ENCODE measurements around the gene ATP6V0D1. TPM values are rescaled to one million over a fixed set of nuclear protein-coding genes. Genes with fewer than 3 reads are reported as not detected.

ATP6V0D1 gene
- total RNA-seq, 2 experiments from 2014 or later = 52.1 to 60.3 TPM

GRCh38 chr16:67426950-67427349 is 54.0 kb downstream of the ATP6V0D1 start:
- H3K36me3 Mint-ChIP-seq (ENCODE audit: low read depth) = no peaks in the 10 kb centered on the region
- H3K4me3 Mint-ChIP-seq = no peak overlapping the region
- no peak overlapping the region for H3K27ac Mint-ChIP-seq
- DNase-seq = no peak
- H3K4me1 Mint-ChIP-seq = peaks cover 8% of the 10 kb centered on the region
- CTCF ChIA-PET = interaction anchor here (0.5 to 4.2 kb wide), 14 partner anchors 9 to 166 kb away, joined by 3 to 29 read pairs (median 4); partner anchors contain the start of genes AGRP, ATP6V0D1, KCTD19 and LRRC36
- no peaks in the 10 kb centered on the region for H3K9me3 Mint-ChIP-seq
- H3K27me3 Mint-ChIP-seq = peaks cover 48% of the 10 kb centered on the region
- POLR2A ChIA-PET = interaction anchor here (0.6 kb wide), 1 partner anchor 19 kb away, joined by 3 read pairs; no protein-coding TSS in a partner anchor

- Mint-ChIP-seq H3K36me3 (ENCODE audit: low read depth) (no peaks in the 10 kb centered on the region), H3K4me1 (peaks cover 5% of the 10 kb centered on the region), H3K27ac (no peak overlapping the region), H3K27me3 (peaks cover 45% of the 10 kb centered on the region), H3K4me3 (no peak overlapping the region), H3K9me3 (no peaks in the 10 kb centered on the region)
- CTCF ChIA-PET = interaction anchor here (0.9 to 4.2 kb wide), 7 partner anchors 16 to 165 kb away, joined by 3 to 29 read pairs (median 3); partner anchors contain the start of genes ATP6V0D1 and TPPP3
- POLR2A ChIA-PET = interaction anchor here (0.6 kb wide), 1 partner anchor 10 kb away, joined by 3 read pairs; the partner anchor contains the start of gene ZDHHC1
- DNase-seq = no peak
These were observed 54.9 kb downstream of the ATP6V0D1 start for GRCh38 chr16:67426022-67426421.

DNA sequence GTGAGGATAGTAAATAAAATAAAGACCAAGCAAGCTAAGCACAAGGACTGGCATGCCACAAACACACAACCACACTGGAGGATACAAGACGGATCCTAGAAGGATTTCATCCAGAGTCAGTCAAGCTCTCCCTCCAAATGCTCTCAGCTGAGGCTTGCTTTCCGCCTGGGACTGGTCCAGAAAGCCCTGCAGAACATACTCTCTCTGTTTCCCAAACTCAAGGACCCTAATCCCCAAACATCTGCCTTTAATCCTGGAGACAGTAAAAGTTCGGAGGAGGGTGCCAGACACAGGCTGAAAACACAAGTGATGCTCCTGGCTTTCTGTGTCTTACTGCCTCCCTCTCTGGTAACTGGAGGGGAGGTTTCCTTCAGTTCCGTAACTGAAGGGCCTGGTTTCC is 55.4 kb downstream of the ATP6V0D1 start:
- H3K9me3 Mint-ChIP-seq = no peaks in the 10 kb centered on the region
- H3K36me3 Mint-ChIP-seq (ENCODE audit: low read depth) = no peaks in the 10 kb centered on the region
- CTCF ChIA-PET = interaction anchor here (0.9 to 4.2 kb wide), 6 partner anchors 13 to 55 kb away, joined by 3 to 29 read pairs (median 3); partner anchors contain the start of genes ATP6V0D1 and TPPP3
- DNase-seq = no peak
- peaks cover 45% of the 10 kb centered on the region for H3K27me3 Mint-ChIP-seq
- no peak overlapping the region for H3K4me3 Mint-ChIP-seq
- POLR2A ChIA-PET = no interaction called here
- no peak overlapping the region for H3K27ac Mint-ChIP-seq
- peaks cover 5% of the 10 kb centered on the region for H3K4me1 Mint-ChIP-seq

DNA sequence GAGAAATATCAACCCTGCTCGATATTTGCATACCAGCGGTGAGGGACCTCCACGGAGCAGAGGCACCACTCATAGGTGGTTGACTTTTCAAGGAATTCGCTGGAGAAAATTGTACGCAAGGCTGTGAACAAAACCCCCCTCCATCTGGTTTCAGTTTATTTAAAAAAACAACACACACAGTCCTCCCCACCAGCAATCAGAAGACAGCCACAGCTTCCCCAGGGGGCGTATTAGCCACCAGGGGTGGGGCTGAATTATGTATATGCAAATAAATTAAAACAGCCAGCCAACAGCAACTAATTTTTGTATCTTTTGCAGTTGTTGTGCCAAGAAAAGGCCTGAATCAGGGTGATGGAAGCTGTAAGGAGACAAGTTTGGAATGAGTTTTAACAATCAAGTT is 55.9 kb downstream of the ATP6V0D1 start:
- H3K4me3 Mint-ChIP-seq = no peak overlapping the region
- peaks cover 40% of the 10 kb centered on the region for H3K27me3 Mint-ChIP-seq
- H3K27ac Mint-ChIP-seq = no peak overlapping the region
- no peaks in the 10 kb centered on the region for H3K9me3 Mint-ChIP-seq
- DNase-seq = no peak
- H3K36me3 Mint-ChIP-seq (ENCODE audit: low read depth) = no peaks in the 10 kb centered on the region
- ChIA-PET CTCF (interaction anchor here (0.9 to 1.4 kb wide), 4 partner anchors 12 to 31 kb away, joined by 3 to 4 read pairs (median 3); partner anchors contain the start of gene TPPP3), POLR2A (no interaction called here)
- peaks cover 1% of the 10 kb centered on the region for H3K4me1 Mint-ChIP-seq

GRCh38 chr16:67424261-67424615 is 56.7 kb downstream of the ATP6V0D1 start:
- POLR2A ChIA-PET = no interaction called here
- no peaks in the 10 kb centered on the region for H3K9me3 Mint-ChIP-seq
- peaks cover 39% of the 10 kb centered on the region for H3K27me3 Mint-ChIP-seq
- no peak overlapping the region for H3K27ac Mint-ChIP-seq
- H3K36me3 Mint-ChIP-seq (ENCODE audit: low read depth) = no peaks in the 10 kb centered on the region
- no peak for DNase-seq
- CTCF ChIA-PET = interaction anchor here (1.0 kb wide), 1 partner anchor 11 kb away, joined by 3 read pairs; no protein-coding TSS in a partner anchor
- H3K4me1 Mint-ChIP-seq = no peaks in the 10 kb centered on the region
- no peak overlapping the region for H3K4me3 Mint-ChIP-seq

DNA sequence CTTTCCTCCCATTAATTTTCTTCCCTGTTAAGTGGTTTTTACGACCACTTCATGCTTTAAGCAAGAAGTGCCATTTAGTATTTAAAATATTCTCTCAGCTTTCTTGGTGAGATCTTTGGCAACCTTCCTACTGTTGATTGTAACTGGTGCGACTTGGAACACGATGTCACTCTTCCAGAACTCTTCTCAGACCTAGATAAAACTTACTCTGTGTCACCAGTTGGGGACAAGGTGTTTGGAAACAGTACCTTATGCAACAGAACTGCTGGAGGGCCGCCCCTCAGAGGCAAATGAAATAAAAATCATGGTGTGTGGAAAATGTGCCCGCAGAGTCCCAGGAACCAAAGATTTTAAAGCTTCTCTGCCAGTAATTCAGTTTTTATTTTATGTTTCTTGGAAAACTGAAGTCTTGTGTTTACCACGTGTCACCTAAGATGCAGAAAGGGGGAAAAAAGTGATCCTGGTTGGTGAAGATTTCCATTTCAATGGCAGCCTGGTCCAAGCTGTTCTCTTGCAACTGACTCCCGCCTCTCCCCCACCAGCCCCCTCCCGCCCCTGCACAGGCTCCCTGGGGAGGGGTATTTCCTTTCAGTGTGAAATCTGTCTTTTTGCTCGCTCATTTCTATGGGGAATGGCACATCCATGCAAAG is 57.2 kb downstream of the ATP6V0D1 start:
- no peaks in the 10 kb centered on the region for H3K4me1 Mint-ChIP-seq
- ChIA-PET CTCF (no interaction called here), POLR2A (no interaction called here)
- no peaks in the 10 kb centered on the region for H3K36me3 Mint-ChIP-seq (ENCODE audit: low read depth)
- H3K27me3 Mint-ChIP-seq = peaks cover 35% of the 10 kb centered on the region
- H3K9me3 Mint-ChIP-seq = no peaks in the 10 kb centered on the region
- no peak for DNase-seq
- no peak overlapping the region for H3K4me3 Mint-ChIP-seq
- no peak overlapping the region for H3K27ac Mint-ChIP-seq

DNA sequence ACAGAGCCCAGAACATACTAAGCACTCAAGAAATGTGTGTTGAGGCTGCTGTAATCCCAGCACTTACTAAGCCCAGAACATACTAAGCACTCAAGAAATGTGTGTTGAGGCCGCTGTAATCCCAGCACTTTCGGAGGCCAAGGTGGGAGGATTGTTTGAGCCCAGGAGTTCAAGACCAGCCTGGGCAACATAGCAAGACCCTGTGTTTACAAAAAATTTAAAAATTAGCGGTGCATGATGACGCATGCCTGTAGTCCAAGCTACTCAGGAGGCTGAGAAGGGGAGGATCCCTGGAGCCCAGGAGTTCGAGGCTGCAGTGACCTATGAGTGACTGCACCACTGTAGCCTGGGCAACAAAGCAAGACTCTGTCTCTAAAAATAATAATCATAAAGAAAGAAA is 57.9 kb downstream of the ATP6V0D1 start:
- Mint-ChIP-seq H3K9me3 (no peaks in the 10 kb centered on the region), H3K4me3 (no peak overlapping the region), H3K27me3 (peaks cover 34% of the 10 kb centered on the region), H3K4me1 (no peaks in the 10 kb centered on the region), H3K27ac (no peak overlapping the region), H3K36me3 (ENCODE audit: low read depth) (no peaks in the 10 kb centered on the region)
- ChIA-PET POLR2A (no interaction called here), CTCF (interaction anchor here (1.6 kb wide), 1 partner anchor 24 kb away, joined by 4 read pairs; no protein-coding TSS in a partner anchor)
- no peak for DNase-seq

DNA sequence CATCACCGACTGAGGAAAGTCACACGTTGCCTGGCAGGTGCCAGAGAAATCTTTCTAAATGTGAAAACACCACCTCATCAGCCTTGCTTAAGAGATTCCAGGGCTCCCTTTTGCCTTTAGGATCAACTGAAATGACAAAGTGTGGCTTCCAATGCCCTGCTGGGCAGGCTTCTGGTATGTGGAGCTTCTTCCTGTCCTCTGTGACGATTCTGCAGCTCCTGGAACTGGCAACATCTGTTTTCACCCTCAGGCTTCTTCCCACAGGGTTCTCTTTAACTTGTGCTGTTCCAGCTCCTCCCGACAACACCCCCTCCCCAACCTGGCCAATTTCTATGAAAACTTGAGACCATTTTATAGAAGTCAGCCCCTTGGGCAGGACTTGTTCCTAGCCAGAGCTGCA is 59.9 kb downstream of the ATP6V0D1 start:
- Mint-ChIP-seq H3K36me3 (ENCODE audit: low read depth) (no peaks in the 10 kb centered on the region), H3K4me1 (peaks cover 4% of the 10 kb centered on the region), H3K9me3 (no peaks in the 10 kb centered on the region), H3K4me3 (no peak overlapping the region), H3K27ac (no peak overlapping the region), H3K27me3 (peaks cover 39% of the 10 kb centered on the region)
- CTCF ChIA-PET = interaction anchor here (0.6 to 1.4 kb wide), 9 partner anchors 8 to 526 kb away, joined by 3 to 5 read pairs (median 4); no protein-coding TSS in a partner anchor
- DNase-seq = no peak
- POLR2A ChIA-PET = no interaction called here

GRCh38 chr16:67419931-67420330 is 61.0 kb downstream of the ATP6V0D1 start:
- Mint-ChIP-seq H3K4me3 (no peak overlapping the region), H3K27ac (no peak overlapping the region), H3K36me3 (ENCODE audit: low read depth) (no peaks in the 10 kb centered on the region), H3K4me1 (peaks cover 8% of the 10 kb centered on the region), H3K27me3 (peaks cover 38% of the 10 kb centered on the region), H3K9me3 (no peaks in the 10 kb centered on the region)
- ChIA-PET POLR2A (no interaction called here), CTCF (interaction anchor here (0.6 to 1.4 kb wide), 3 partner anchors 9 to 17 kb away, joined by 3 to 5 read pairs (median 4); no protein-coding TSS in a partner anchor)
- no peak for DNase-seq

DNA sequence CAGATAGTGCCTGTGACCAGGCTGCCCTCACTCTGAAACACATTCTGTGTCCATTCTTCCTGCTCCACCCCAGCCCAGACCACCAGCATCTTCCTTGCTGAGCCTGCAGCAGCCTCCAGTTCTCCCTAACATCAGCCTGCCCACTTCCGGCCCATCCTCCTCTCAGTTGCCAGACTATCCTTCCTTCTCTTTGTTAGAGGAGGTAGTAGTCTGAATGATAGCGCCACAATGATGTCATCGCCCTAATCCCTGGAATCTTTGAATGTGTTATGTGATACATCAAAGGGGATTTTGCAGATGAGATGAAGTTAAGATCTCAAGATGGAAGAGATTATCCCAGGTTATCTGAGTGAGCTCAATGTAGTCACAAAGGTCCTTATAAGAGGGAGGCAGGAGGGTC is 61.5 kb downstream of the ATP6V0D1 start:
- ChIA-PET POLR2A (no interaction called here), CTCF (no interaction called here)
- Mint-ChIP-seq H3K9me3 (no peaks in the 10 kb centered on the region), H3K27me3 (peaks cover 37% of the 10 kb centered on the region), H3K36me3 (ENCODE audit: low read depth) (no peaks in the 10 kb centered on the region), H3K4me3 (no peak overlapping the region), H3K27ac (no peak overlapping the region), H3K4me1 (peaks cover 8% of the 10 kb centered on the region)
- DNase-seq = no peak

GRCh38 chr16:67417333-67418061 is 63.5 kb downstream of the ATP6V0D1 start:
- CTCF ChIA-PET = interaction anchor here (1.0 to 1.5 kb wide), 3 partner anchors 10 to 93 kb away, joined by 3 to 8 read pairs (median 7); no protein-coding TSS in a partner anchor
- Mint-ChIP-seq H3K27me3 (peaks cover 37% of the 10 kb centered on the region), H3K4me1 (peaks cover 8% of the 10 kb centered on the region), H3K36me3 (ENCODE audit: low read depth) (no peaks in the 10 kb centered on the region), H3K27ac (no peak overlapping the region), H3K4me3 (no peak overlapping the region), H3K9me3 (no peaks in the 10 kb centered on the region)
- DNase-seq = no peak
- POLR2A ChIA-PET = no interaction called here

- H3K27ac Mint-ChIP-seq = no peak within 1 kb of the TSS
- peak within 1 kb of the TSS; percentile 63 for H3K4me3 Mint-ChIP-seq
- peaks cover 36% of the 10 kb centered on the region for H3K27me3 Mint-ChIP-seq
These were observed 64.8 kb downstream of the ATP6V0D1 start, which contains the start of gene ZDHHC1 for GRCh38 chr16:67415872-67416793. ZDHHC1 (minus strand) TSS chr16:67416477; CDS start chr16:67407775, 8,702 bp downstream.

More at GRCh38 chr16:67415872-67416793, 64.8 kb downstream of the ATP6V0D1 start, which contains the start of gene ZDHHC1:
- Mint-ChIP-seq H3K36me3 (ENCODE audit: low read depth) (no peaks in the 10 kb centered on the region), H3K4me1 (peaks cover 8% of the 10 kb centered on the region), H3K9me3 (no peaks in the 10 kb centered on the region)
- DNase-seq = peak; percentile 36
- CTCF ChIA-PET = interaction anchor here (0.6 to 1.5 kb wide), 6 partner anchors 12 to 155 kb away, joined by 3 to 8 read pairs (median 3); no protein-coding TSS in a partner anchor
- POLR2A ChIA-PET = interaction anchor here (0.6 kb wide), 1 partner anchor 10 kb away, joined by 3 read pairs; no protein-coding TSS in a partner anchor
